GM18861 (cell line): ENCODE data around the gene KRT33B.
"Not testable (repeated sequence)": the region's sequence is repeated elsewhere in the genome, so short reads cannot be mapped to it uniquely, and the experiment has no call there.

Experiments used
- ATAC-seq: cut with Tn5 transposase; IDR thresholded peaks from one replicate; pipeline ENCODE4 v1.9.1; 2021; ENCODE audit not compliant: unreplicated experiment

Gene KRT33B

GRCh38 chr17:41369713-41370112, at the start of gene KRT33B:
TSS of gene KRT33B (minus strand) at chr17:41369813. CDS start at chr17:41369750, 63 bp downstream.
- no peak for ATAC-seq

- ATAC-seq: no peak
Measured at GRCh38 chr17:41418116-41418860, 48.7 kb upstream of the KRT33B start.

- no peak for ATAC-seq
Measured at GRCh38 chr17:41417576-41418015, 48.0 kb upstream of the KRT33B start.

GRCh38 chr17:41417127-41417526, 47.5 kb upstream of the KRT33B start:
- no peak for ATAC-seq

- ATAC-seq: no peak
Measured at GRCh38 chr17:41416479-41416878, 46.9 kb upstream of the KRT33B start.

GRCh38 chr17:41415833-41416335, 46.3 kb upstream of the KRT33B start:
- ATAC-seq: no peak

- no peak for ATAC-seq
Measured at GRCh38 chr17:41415411-41415810, 45.8 kb upstream of the KRT33B start.

GRCh38 chr17:41413982-41414381, 44.4 kb upstream of the KRT33B start:
- no peak for ATAC-seq

GRCh38 chr17:41413353-41413957, 43.8 kb upstream of the KRT33B start:
- ATAC-seq: no peak

- no peak for ATAC-seq
Measured at GRCh38 chr17:41411072-41411840, 41.6 kb upstream of the KRT33B start.

GRCh38 chr17:41407226-41407625, 37.6 kb upstream of the KRT33B start:
- no peak for ATAC-seq

- ATAC-seq: no peak
Measured at GRCh38 chr17:41406205-41406604, 36.6 kb upstream of the KRT33B start.

- ATAC-seq: no peak
Measured at GRCh38 chr17:41404024-41404671, 34.5 kb upstream of the KRT33B start.

GRCh38 chr17:41403404-41404023, 33.9 kb upstream of the KRT33B start:
- ATAC-seq: no peak

- no peak for ATAC-seq
Measured at GRCh38 chr17:41402161-41402560, 32.5 kb upstream of the KRT33B start.

- ATAC-seq: no peak
Measured at GRCh38 chr17:41396996-41397660, 27.5 kb upstream of the KRT33B start, which contains the start of gene KRT31. TSS of gene KRT31 (minus strand) at chr17:41397608. CDS start at chr17:41397539, 69 bp downstream.

GRCh38 chr17:41396340-41396739, 26.7 kb upstream of the KRT33B start:
- ATAC-seq: no peak

GRCh38 chr17:41395611-41396010, 26.0 kb upstream of the KRT33B start:
- ATAC-seq: no peak

GRCh38 chr17:41395044-41395443, 25.4 kb upstream of the KRT33B start:
- not testable (repeated sequence) for ATAC-seq
